PC-3 (cell line): ENCODE data around the gene RIMKLB.
"Not testable (repeated sequence)": the region's sequence is repeated elsewhere in the genome, so short reads cannot be mapped to it uniquely, and the experiment has no call there.

ENCODE experiments used
- EZH2 ChIP-seq: fragments of 300-600 bp; sonication (generic); IDR thresholded peaks from one replicate; pipeline ENCODE4 v1.6.1; 2017; ENCODE audit warnings: antibody characterized with exemption, mild to moderate bottlenecking, low read length; ENCODE audit not compliant: unreplicated experiment
- EZH2phosphoT487 ChIP-seq: fragments of 300-600 bp; sonication (generic); IDR thresholded peaks from 2 replicates; pipeline ENCODE4 v1.6.1; 2018; ENCODE audit warnings: mild to moderate bottlenecking, antibody characterized with exemption, low read length, borderline replicate concordance
- TF ChIP-seq, protein P1 (sequence below): fragments of 300-600 bp; sonication (generic); conservative IDR thresholded peaks from 2 replicates; pipeline ENCODE4 v1.5.1; 2017; ENCODE audit warnings: antibody characterized with exemption, low read depth, mild to moderate bottlenecking, low read length

- TF ChIP-seq, protein P1, sequence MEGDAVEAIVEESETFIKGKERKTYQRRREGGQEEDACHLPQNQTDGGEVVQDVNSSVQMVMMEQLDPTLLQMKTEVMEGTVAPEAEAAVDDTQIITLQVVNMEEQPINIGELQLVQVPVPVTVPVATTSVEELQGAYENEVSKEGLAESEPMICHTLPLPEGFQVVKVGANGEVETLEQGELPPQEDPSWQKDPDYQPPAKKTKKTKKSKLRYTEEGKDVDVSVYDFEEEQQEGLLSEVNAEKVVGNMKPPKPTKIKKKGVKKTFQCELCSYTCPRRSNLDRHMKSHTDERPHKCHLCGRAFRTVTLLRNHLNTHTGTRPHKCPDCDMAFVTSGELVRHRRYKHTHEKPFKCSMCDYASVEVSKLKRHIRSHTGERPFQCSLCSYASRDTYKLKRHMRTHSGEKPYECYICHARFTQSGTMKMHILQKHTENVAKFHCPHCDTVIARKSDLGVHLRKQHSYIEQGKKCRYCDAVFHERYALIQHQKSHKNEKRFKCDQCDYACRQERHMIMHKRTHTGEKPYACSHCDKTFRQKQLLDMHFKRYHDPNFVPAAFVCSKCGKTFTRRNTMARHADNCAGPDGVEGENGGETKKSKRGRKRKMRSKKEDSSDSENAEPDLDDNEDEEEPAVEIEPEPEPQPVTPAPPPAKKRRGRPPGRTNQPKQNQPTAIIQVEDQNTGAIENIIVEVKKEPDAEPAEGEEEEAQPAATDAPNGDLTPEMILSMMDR, result not testable (repeated sequence)
- TF ChIP-seq EZH2, EZH2phosphoT487: not testable (repeated sequence)
These were observed 107.0 kb downstream of the RIMKLB start for GRCh38 chr12:8804833-8805232.
